OCI-LY7 (cell line): Measurements from ENCODE around the gene TYROBP. TPM values are rescaled to one million over a fixed set of nuclear protein-coding genes. Genes with fewer than 3 reads are reported as not detected.

Source experiments
- BruUV-seq: library from RNA; stranded (reverse); fragments of 400-500 nt; replicated peaks from 2 replicates; lab custom pipeline; 2021; lab: Mats Ljungman, UMichigan
- CTCF ChIA-PET: fragments of 300-600 bp; sonication (Branson Sonifier 250); formaldehyde crosslinking; loops from one replicate; lab custom pipeline; 2022; ENCODE audit warnings: antibody characterized with exemption; ENCODE audit not compliant: unreplicated experiment; lab: Charles Lee
- POLR2A ChIA-PET: fragments of 300-600 bp; sonication (Branson Sonifier 250); formaldehyde crosslinking; loops from one replicate; lab custom pipeline; 2022; ENCODE audit warnings: antibody characterized with exemption; lab: Charles Lee
- DNase-seq: peaks from one replicate; pipeline ENCODE4 v3.0.0-alpha.2; 2015; ENCODE audit warnings: low spot score
- H2AFZ ChIP-seq: fragments of 200-600 bp; sonication (generic), shearing (Covaris generic); 2 replicates; pipeline ENCODE4 v1.6.1; 2014; ENCODE audit warnings: mild to moderate bottlenecking, antibody characterized with exemption, low read length, moderate library complexity
- H3K27ac ChIP-seq: fragments of 200-600 bp; sonication (generic); 2 replicates; pipeline ENCODE4 v1.5.1; 2014; ENCODE audit warnings: mixed run types, low read depth, mild to moderate bottlenecking, moderate library complexity, low read length, inconsistent platforms; ENCODE audit not compliant: poor library complexity, severe bottlenecking
- H3K36me3 ChIP-seq: fragments of 200-600 bp; sonication (generic); 2 replicates; pipeline ENCODE4 v1.6.1; 2014; ENCODE audit warnings: mild to moderate bottlenecking, antibody characterized with exemption, low read length, moderate library complexity, mixed read lengths; ENCODE audit not compliant: insufficient read depth
- H3K4me1 ChIP-seq: fragments of 200-600 bp; sonication (generic); 2 replicates; pipeline ENCODE4 v1.5.1; 2014; ENCODE audit warnings: mild to moderate bottlenecking, low read length; ENCODE audit not compliant: insufficient read depth, poor library complexity, severe bottlenecking
- H3K4me2 ChIP-seq: fragments of 200-600 bp; sonication (generic); 2 replicates; pipeline ENCODE4 v1.6.1; 2014; ENCODE audit warnings: mild to moderate bottlenecking, low read length
- H3K4me3 ChIP-seq: fragments of 200-600 bp; sonication (generic); 2 replicates; pipeline ENCODE4 v1.5.1; 2014; ENCODE audit warnings: mild to moderate bottlenecking, low read depth, low read length; ENCODE audit not compliant: poor library complexity, severe bottlenecking
- H3K79me2 ChIP-seq: fragments of 200-600 bp; sonication (generic); 2 replicates; pipeline ENCODE4 v1.6.1; 2016; ENCODE audit warnings: low read depth, mild to moderate bottlenecking, low read length, moderate library complexity, mixed read lengths; ENCODE audit not compliant: insufficient read depth
- H3K9me2 ChIP-seq: fragments of 200-600 bp; sonication (generic); 2 replicates; pipeline ENCODE4 v1.6.1; 2016; ENCODE audit warnings: mild to moderate bottlenecking, low read length, mixed read lengths; ENCODE audit not compliant: insufficient read depth
- H3K9me3 ChIP-seq: fragments of 200-600 bp; sonication (generic); 2 replicates; pipeline ENCODE4 v1.6.1; 2014; ENCODE audit warnings: mild to moderate bottlenecking, mixed run types, low read length, mixed read lengths
- H4K20me1 ChIP-seq: fragments of 200-600 bp; sonication (generic); 2 replicates; pipeline ENCODE4 v1.6.1; 2014; ENCODE audit warnings: mild to moderate bottlenecking, antibody characterized with exemption, low read length, moderate library complexity, mixed read lengths; ENCODE audit not compliant: insufficient read depth
- CTCF ChIP-seq: fragments of 200-600 bp; sonication (generic); conservative IDR thresholded peaks from 2 replicates; pipeline ENCODE4 v1.5.1; 2014; ENCODE audit warnings: mild to moderate bottlenecking, antibody characterized with exemption, low read length, moderate library complexity, mixed read lengths
- EZH2phosphoT487 ChIP-seq: fragments of 200-600 bp; sonication (generic); IDR thresholded peaks from 2 replicates; pipeline ENCODE4 v1.6.1; 2018; ENCODE audit warnings: low read depth, borderline replicate concordance, mild to moderate bottlenecking, mixed run types, antibody characterized with exemption, low read length, moderate library complexity, mixed read lengths
- intact Hi-C: fragments of 100-400 bp; cut with micrococcal nuclease; formaldehyde crosslinking; loops from one replicate; pipeline ENCODE4 v1.10.0; 2022; ENCODE audit not compliant: unreplicated experiment
- total RNA-seq, 2 experiments: library from RNA; depleted of rRNA in 1 of 2; stranded (reverse); fragments of >200 nt in 1 of 2; shearing (Covaris generic) in 1 of 2; gene quantifications; 2 replicates each; pipeline ENCODE4 v1.2.3, GENCODE V29; 2014 to 2022

Gene TYROBP
- total RNA-seq, 2 experiments from 2014 or later, result not detected

- no peaks in the 10 kb centered on the region for H3K36me3 ChIP-seq
- CTCF ChIA-PET, result no interaction called here
- no peaks in the 10 kb centered on the region for H3K9me3 ChIP-seq
- H3K9me2 ChIP-seq, result no peaks in the 10 kb centered on the region
- intact Hi-C loops, result no loop called here
- POLR2A ChIA-PET, result interaction anchor here (0.6 kb wide), 1 partner anchor 338 kb away, joined by 7 read pairs; no protein-coding TSS in a partner anchor
- no peak overlapping the region for H3K4me2 ChIP-seq
- TF ChIP-seq CTCF (no peak), EZH2phosphoT487 (no peak)
- H3K4me3 ChIP-seq, result no peak overlapping the region
- DNase-seq, result no peak
- no peak overlapping the region for H2AFZ ChIP-seq
- H3K79me2 ChIP-seq, result no peaks in the 10 kb centered on the region
- H4K20me1 ChIP-seq, result no peaks in the 10 kb centered on the region
- no peak overlapping the region for H3K27ac ChIP-seq
- no TSS peak for BruUV-seq
- peaks cover 14% of the 10 kb centered on the region for H3K4me1 ChIP-seq
Measured at GRCh38 chr19:35949131-35949530, 41.0 kb upstream of the TYROBP start.

- CTCF ChIA-PET, result no interaction called here
- no peaks in the 10 kb centered on the region for H3K79me2 ChIP-seq
- no peaks in the 10 kb centered on the region for H3K9me3 ChIP-seq
- no peak overlapping the region for H3K4me3 ChIP-seq
- intact Hi-C loops, result no loop called here
- POLR2A ChIA-PET, result no interaction called here
- H3K9me2 ChIP-seq, result no peaks in the 10 kb centered on the region
- no peak overlapping the region for H2AFZ ChIP-seq
- BruUV-seq, result no TSS peak
- TF ChIP-seq CTCF, result no peak
- H3K4me2 ChIP-seq, result no peak overlapping the region
- H3K4me1 ChIP-seq, result no peaks in the 10 kb centered on the region
- DNase-seq, result no peak
- no peak overlapping the region for H3K27ac ChIP-seq
- no peaks in the 10 kb centered on the region for H4K20me1 ChIP-seq
- H3K36me3 ChIP-seq, result no peaks in the 10 kb centered on the region
Measured at GRCh38 chr19:35946203-35946602, 38.1 kb upstream of the TYROBP start.

- Histone ChIP-seq H3K4me3 (no peak overlapping the region), H3K36me3 (no peaks in the 10 kb centered on the region), H3K79me2 (no peaks in the 10 kb centered on the region), H3K27ac (no peak overlapping the region), H3K9me2 (no peaks in the 10 kb centered on the region), H4K20me1 (no peaks in the 10 kb centered on the region), H3K4me1 (no peaks in the 10 kb centered on the region), H3K9me3 (no peaks in the 10 kb centered on the region), H2AFZ (no peak overlapping the region), H3K4me2 (no peak overlapping the region)
- ChIA-PET POLR2A (interaction anchor here (0.6 kb wide), 1 partner anchor 56 kb away, joined by 3 read pairs; no protein-coding TSS in a partner anchor), CTCF (no interaction called here)
- no peak for DNase-seq
- intact Hi-C loops, result no loop called here
- no peak for TF ChIP-seq EZH2phosphoT487
- no peak for TF ChIP-seq CTCF
- no TSS peak for BruUV-seq
Measured at GRCh38 chr19:35945121-35945790, 37.2 kb upstream of the TYROBP start.
